GM12878 (cell line): ENCODE measurements around the gene SLC24A4. TPM values are rescaled to one million over a fixed set of nuclear protein-coding genes. Genes with fewer than 3 reads are reported as not detected.

Experiments used
- ATAC-seq: fragments of 200-7000 bp; cut with Tn5 transposase; 3 replicates; pipeline ENCODE4 v1.9.1; 2020; ENCODE audit warnings: mild to moderate bottlenecking, moderate library complexity
- BruUV-seq: library from RNA; stranded (reverse); fragments of 400-500 nt; replicated peaks from 2 replicates; lab custom pipeline; 2021; lab: Mats Ljungman, UMichigan
- CTCF ChIA-PET: fragments of 300-600 bp; sonication (Branson Sonifier 250); formaldehyde crosslinking; extraction: SDS; loops from one replicate; lab custom pipeline; 2021; ENCODE audit warnings: inconsistent platforms; lab: Yijun Ruan, JAX
- POLR2A ChIA-PET: fragments of 350-600 bp; formaldehyde crosslinking; extraction: SDS; loops from one replicate; lab custom pipeline; 2021; ENCODE audit warnings: inconsistent platforms; lab: Charles Lee
- RAD21 ChIA-PET: fragments of 300-600 bp; sonication (Branson Sonifier 250); formaldehyde crosslinking; loops from one replicate; lab custom pipeline; 2023; ENCODE audit warnings: antibody characterized with exemption; ENCODE audit not compliant: unreplicated experiment; lab: Charles Lee
- SMC1A ChIA-PET: fragments of 300-600 bp; sonication (Branson Sonifier 250); formaldehyde crosslinking; loops from one replicate; lab custom pipeline; 2023; ENCODE audit not compliant: unreplicated experiment, uncharacterized antibody; lab: Charles Lee
- DNase-seq: peaks from one replicate; pipeline ENCODE4 v3.0.0-alpha.2; 2011; ENCODE audit warnings: low read depth, low spot score
- FAIRE-seq: peaks from 3 replicates; lab custom pipeline; 2011; peaks lifted over from hg19 to GRCh38; lab: Jason Lieb, UNC
- H2AFZ ChIP-seq: 2 replicates; pipeline ENCODE4 v1.6.0; 2011; ENCODE audit warnings: low read depth, low read length, control low read depth; ENCODE audit not compliant: control insufficient read depth
- H3K27ac ChIP-seq: 2 replicates; pipeline ENCODE4 v1.5.1; 2011; ENCODE audit warnings: control low read depth; ENCODE audit not compliant: control insufficient read depth, insufficient read depth
- H3K27me3 ChIP-seq, 2 experiments: replicated peaks in 1 of 2; 2 replicates each; pipeline versions ENCODE4 v1.6.0 to v1.6.1; 2011; ENCODE audit warnings: low read length in 1 of 2; ENCODE audit not compliant: control insufficient read depth in 2 of 2, insufficient read depth in 2 of 2
- H3K36me3 ChIP-seq, 2 experiments: 2 replicates each; pipeline ENCODE4 v1.5.1; 2011; ENCODE audit warnings: low read length in 1 of 2; ENCODE audit not compliant: control insufficient read depth in 2 of 2, insufficient read depth in 2 of 2
- H3K4me1 ChIP-seq: 2 replicates; pipeline ENCODE4 v1.6.1; 2011; ENCODE audit warnings: mild to moderate bottlenecking, low read length, moderate library complexity, mixed read lengths; ENCODE audit not compliant: control insufficient read depth, insufficient read depth
- H3K4me2 ChIP-seq: 2 replicates; pipeline ENCODE4 v1.6.0; 2011; ENCODE audit warnings: control low read depth; ENCODE audit not compliant: control insufficient read depth, insufficient read depth
- H3K4me3 ChIP-seq: fragments of 200-600 bp; sonication (generic); 2 replicates; pipeline ENCODE4 v1.5.1; 2016
- H3K79me2 ChIP-seq: 2 replicates; pipeline ENCODE4 v1.6.0; 2011; ENCODE audit warnings: low read length; ENCODE audit not compliant: control insufficient read depth, insufficient read depth
- H3K9ac ChIP-seq: 2 replicates; pipeline ENCODE4 v1.8.0; 2011; ENCODE audit warnings: low read length, control low read depth, mixed read lengths; ENCODE audit not compliant: control insufficient read depth, insufficient read depth
- H3K9me3 ChIP-seq: replicated peaks from 3 replicates; pipeline ENCODE4 v1.5.1; 2011; ENCODE audit warnings: mild to moderate bottlenecking, low read length; ENCODE audit not compliant: control insufficient read depth, insufficient read depth
- H4K20me1 ChIP-seq: 2 replicates; pipeline ENCODE4 v1.6.0; 2011; ENCODE audit not compliant: control insufficient read depth, insufficient read depth
- ASH2L ChIP-seq: fragments of 300-600, 200-600 bp; sonication (generic); IDR thresholded peaks from 2 replicates; pipeline ENCODE4 v1.6.1; 2017; ENCODE audit warnings: low read depth, mild to moderate bottlenecking, borderline replicate concordance
- BACH1 ChIP-seq: fragments of 450-650 bp; IDR thresholded peaks from 2 replicates; pipeline ENCODE4 v1.6.1; 2017; ENCODE audit warnings: mild to moderate bottlenecking, borderline replicate concordance
- BCL11A ChIP-seq: IDR thresholded peaks from 2 replicates; pipeline ENCODE4 v1.6.1; 2011; ENCODE audit warnings: low read depth, low read length
- E2F4 ChIP-seq: IDR thresholded peaks from 2 replicates; pipeline ENCODE4 v1.6.1; 2012; ENCODE audit warnings: low read depth, low read length, improper control_type of control experiment
- ETV6 ChIP-seq, 2 experiments: fragments of 450-650 bp in 1 of 2; IDR thresholded peaks in 1 of 2; conservative IDR thresholded peaks in 1 of 2; 2 replicates each; pipeline ENCODE4 v1.6.1; 2014; ENCODE audit warnings: antibody characterized with exemption in 1 of 2, borderline replicate concordance in 1 of 2, low read depth in 1 of 2, mild to moderate bottlenecking in 1 of 2, moderate library complexity in 1 of 2
- EZH2 ChIP-seq: IDR thresholded peaks from 2 replicates; pipeline ENCODE4 v1.6.1; 2012; ENCODE audit warnings: low read depth, mild to moderate bottlenecking, control low read depth, inconsistent platforms, low read length, borderline replicate concordance; ENCODE audit not compliant: control insufficient read depth
- FOXK2 ChIP-seq: fragments of 450-650 bp; IDR thresholded peaks from 2 replicates; pipeline ENCODE4 v1.6.1; 2017; ENCODE audit warnings: mild to moderate bottlenecking, moderate library complexity
- HDAC2 ChIP-seq: fragments of 200-600 bp; sonication (generic); IDR thresholded peaks from 2 replicates; pipeline ENCODE4 v1.6.1; 2017
- NR2C2 ChIP-seq: IDR thresholded peaks from 2 replicates; pipeline ENCODE4 v1.6.1; 2011; ENCODE audit warnings: borderline replicate concordance, low read depth; ENCODE audit not compliant: control insufficient read depth, insufficient read length
- NR2F1 ChIP-seq: fragments of 450-650 bp; conservative IDR thresholded peaks from 2 replicates; pipeline ENCODE4 v1.6.1; 2017; ENCODE audit warnings: mild to moderate bottlenecking
- NRF1 ChIP-seq: conservative IDR thresholded peaks from 2 replicates; pipeline ENCODE4 v1.6.1; 2011; ENCODE audit warnings: mild to moderate bottlenecking, low read depth, low read length, improper control_type of control experiment
- RB1 ChIP-seq: fragments of 450-650 bp; formaldehyde crosslinking; IDR thresholded peaks from 2 replicates; pipeline ENCODE4 v1.6.1; 2017; ENCODE audit warnings: mild to moderate bottlenecking, borderline replicate concordance
- RCOR1 ChIP-seq: conservative IDR thresholded peaks from 2 replicates; pipeline ENCODE4 v1.6.1; 2012; ENCODE audit warnings: low read depth, low read length, improper control_type of control experiment
- SMAD1 ChIP-seq: fragments of 450-650 bp; IDR thresholded peaks from 2 replicates; pipeline ENCODE4 v1.6.1; 2018; ENCODE audit warnings: mild to moderate bottlenecking, low read depth; ENCODE audit not compliant: partially characterized antibody
- SPI1 ChIP-seq: IDR thresholded peaks from 2 replicates; pipeline ENCODE4 v1.6.1; 2011; ENCODE audit warnings: low read depth, mild to moderate bottlenecking, low read length, moderate library complexity, borderline replicate concordance; ENCODE audit not compliant: insufficient read depth
- SREBF1 ChIP-seq: IDR thresholded peaks from 2 replicates; pipeline ENCODE4 v1.6.1; 2012; ENCODE audit warnings: mild to moderate bottlenecking, low read length
- WGBS: methylation state at CpG from one replicate; pipeline ENCODE4 v1.1.6; 2016; ENCODE audit warnings: low lambda C conversion rate; ENCODE audit not compliant: insufficient replicate concordance, insufficient coverage; ENCODE audit errors: missing lambda C conversion rate; 5-methylcytosine and 5-hydroxymethylcytosine counted together
- in situ Hi-C: fragments of 300-500 bp; cut with MboI; formaldehyde crosslinking; loops from 9 replicates; pipeline ENCODE4 v1.14.3; 2018; ENCODE audit warnings: mixed read lengths
- intact Hi-C: fragments of 100-400 bp; cut with micrococcal nuclease; formaldehyde crosslinking; loops from one replicate; pipeline ENCODE4 v1.14.2; 2022; ENCODE audit not compliant: unreplicated experiment
- polyA plus RNA-seq, 11 experiments: library from polyadenylated mRNA; depleted of rRNA in 4 of 11; unstranded in 6 of 11; stranded (reverse) in 5 of 11; fragments of >200 nt; fragmentation: Nextera tagmentation in 4 of 11; fragmentation: Illumina TruSeq in 1 of 11; extraction: Ambion mirVana in 4 of 11; extraction: Trizol in 1 of 11; gene quantifications; 1 replicate in 1 of 11; 2 replicates in 10 of 11; pipeline versions ENCODE4 v1.2.1 to v1.2.3, GENCODE V29; 2011 to 2016; ENCODE audit warnings: inconsistent platforms in 2 of 11, missing spikeins in 2 of 11, low read depth in 1 of 11
- total RNA-seq, 4 experiments: library from RNA; depleted of rRNA in 3 of 4; stranded (reverse); fragments of >200 nt in 3 of 4; fragmentation: Illumina TruSeq in 1 of 4; extraction: Trizol in 1 of 4; gene quantifications; 2 replicates each; pipeline versions ENCODE4 v1.2.1 to v1.2.3, GENCODE V29; 2013 to 2021

The SLC24A4 gene
- total and polyA plus RNA-seq, 10 of the 15 experiments (the other 5 are each of a cell fraction or from before 2014, with no cell fraction given), result under 0.01 to 0.46 (median 0.04) TPM; not detected in 5

DNA sequence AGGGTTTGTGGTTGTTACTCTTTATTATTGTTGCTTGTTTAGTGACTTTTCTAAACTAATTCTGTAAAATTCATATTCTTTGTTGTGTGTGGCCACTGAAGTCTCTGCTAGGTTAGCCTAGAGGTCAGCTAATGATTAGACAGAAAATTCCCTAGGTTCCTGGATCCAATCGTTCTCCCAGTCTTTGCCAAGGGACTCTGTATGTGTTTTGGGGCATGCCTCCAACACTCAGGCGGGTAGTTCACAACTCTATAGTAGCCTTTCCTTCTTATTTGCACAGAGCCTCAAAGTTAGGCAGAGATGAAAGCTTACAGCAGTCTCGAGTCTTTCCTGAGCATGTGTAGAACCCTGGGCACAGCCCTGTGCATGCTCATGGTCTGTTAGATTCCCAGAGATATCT is 157.9 kb downstream of the SLC24A4 start:
- Histone ChIP-seq H3K79me2 (no peaks in the 10 kb centered on the region), H3K9me3 (no peaks in the 10 kb centered on the region; the same call in 2 of the 3 replicates), H3K27me3 (no peaks in the 10 kb centered on the region), H3K4me1 (no peaks in the 10 kb centered on the region), H3K27ac (no peak overlapping the region), H3K4me3 (no peak overlapping the region), H2AFZ (no peak overlapping the region), H4K20me1 (no peaks in the 10 kb centered on the region; the same call in 1 of the 2 replicates), H3K4me2 (no peak overlapping the region), H3K9ac (no peak overlapping the region), H3K36me3 (no peaks in the 10 kb centered on the region)
- in situ Hi-C loops, result no loop called here
- no TSS peak for BruUV-seq
- intact Hi-C loops, result no loop called here
- TF ChIP-seq ASH2L (no peak), BCL11A (no peak), FOXK2 (no peak), SREBF1 (no peak), RB1 (no peak), SPI1 (no peak), ETV6 (conservative IDR thresholded peaks at IDR 0.05 in 1 of 2, IDR thresholded peaks at IDR 0.05 in 1 of 2; ENCODE audit: borderline replicate concordance in 1 of 2, low read depth in 1 of 2) (no peak), E2F4 (no peak), HDAC2 (no peak), NR2C2 (no peak), EZH2 (no peak), NR2F1 (no peak), NRF1 (no peak), RCOR1 (no peak), BACH1 (no peak), SMAD1 (no peak)
- 28% methylated on average over 3 of the region's 3 CpGs for WGBS
- ChIA-PET CTCF (interaction anchor here (0.9 to 1.2 kb wide), 2 partner anchors 24 to 345 kb away, joined by 3 read pairs; no protein-coding TSS in a partner anchor), SMC1A (interaction anchor here (1.0 kb wide), 1 partner anchor 34 kb away, joined by 3 read pairs; no protein-coding TSS in a partner anchor), RAD21 (no interaction called here), POLR2A (no interaction called here)
- FAIRE-seq (no peak), DNase-seq (no peak), ATAC-seq (no peak)
